ENCODE data around the gene COL4A3. TPM values are rescaled to one million over a fixed set of nuclear protein-coding genes. Genes with fewer than 3 reads are reported as not detected.
"Not testable (repeated sequence)": the region's sequence is repeated elsewhere in the genome, so short reads cannot be mapped to it uniquely, and the experiment has no call there.

Gene COL4A3
- total and polyA plus RNA-seq, 12 donors, result 0.22 to 53.6 (median 19.6) TPM

- intact Hi-C loops (cut with DNase I), result no loop called here
- peak in 5 of 7 donors; percentile 30 to 68 (median 39) for DNase-seq
- WGBS, 4 donors, result 0 to 5% (median 1%) methylated on average over 9 to 20 of the region's 20 CpGs
- H3K27me3 ChIP-seq, result no peaks in the 10 kb centered on the region
- H3K4me3 ChIP-seq, result peak overlapping the region; percentile 41 to 89 (median 67)
- peaks cover 0 to 6% of the 10 kb centered on the region in 2 donors for H3K4me1 ChIP-seq (replicated peaks in 1 of 2)
- no peak for TF ChIP-seq CTCF (IDR thresholded peaks at IDR 0.05)
- peak in 1 of 2 donors; percentile 44 for TF ChIP-seq POLR2A (IDR thresholded peaks at IDR 0.05)
- peak overlapping the region; percentile 80 to 92 (median 88) for H3K27ac ChIP-seq
- no peaks in the 10 kb centered on the region for H3K9me3 ChIP-seq (replicated peaks in 1 of 3)
- H3K36me3 ChIP-seq (replicated peaks in 1 of 2), result no peaks in the 10 kb centered on the region
These were observed 883 bp upstream of the COL4A3 start for GRCh38 chr2:227163485-227163997.

GRCh38 chr2:227164763-227165291, 403 bp downstream of the COL4A3 start:
- no peaks in the 10 kb centered on the region for H3K27me3 ChIP-seq
- intact Hi-C loops (cut with DNase I), result no loop called here
- WGBS, 4 donors, result 1 to 2% (median 2%) methylated on average over 18 to 38 of the region's 38 CpGs
- H3K9me3 ChIP-seq (replicated peaks in 1 of 3), result no peaks in the 10 kb centered on the region
- no peaks in the 10 kb centered on the region for H3K36me3 ChIP-seq (replicated peaks in 1 of 2)
- TF ChIP-seq CTCF (IDR thresholded peaks at IDR 0.05) (no peak), POLR2A (IDR thresholded peaks at IDR 0.05) (no peak)
- peak overlapping the region in 4 of 5 donors; percentile 87 to 92 (median 90) for H3K27ac ChIP-seq
- peak; percentile 65 to 84 (median 74) for DNase-seq
- peak overlapping the region; percentile 41 to 89 (median 77) for H3K4me3 ChIP-seq
- peaks cover 0 to 6% of the 10 kb centered on the region in 2 donors for H3K4me1 ChIP-seq (replicated peaks in 1 of 2)

- H3K36me3 ChIP-seq (replicated peaks in 1 of 2); H3K4me1 ChIP-seq (replicated peaks in 1 of 2); H3K27me3 ChIP-seq; H3K27ac ChIP-seq; intact Hi-C loops (cut with DNase I); DNase-seq; H3K4me3 ChIP-seq; H3K9me3 ChIP-seq (replicated peaks in 1 of 3): not testable (repeated sequence)
- 91 to 96% (median 93%) methylated on average over 11 of the region's 11 CpGs for WGBS, 4 donors
These were observed 7.4 kb downstream of the COL4A3 start for GRCh38 chr2:227171779-227172178.

- no peak for DNase-seq
- TF ChIP-seq CTCF (IDR thresholded peaks at IDR 0.05) (no peak), POLR2A (IDR thresholded peaks at IDR 0.05) (no peak)
These were observed 13.3 kb downstream of the COL4A3 start for GRCh38 chr2:227177592-227178336.

More at GRCh38 chr2:227177592-227178336, 13.3 kb downstream of the COL4A3 start:
- intact Hi-C loops (cut with DNase I), result no loop called here
- Histone ChIP-seq H3K27me3 (no peaks in the 10 kb centered on the region), H3K27ac (peak overlapping the region in 2 of 5 donors; percentile 14 to 40), H3K4me1 (replicated peaks in 1 of 2) (peaks cover 6 to 26% of the 10 kb centered on the region in 2 donors), H3K36me3 (replicated peaks in 1 of 2) (no peaks in the 10 kb centered on the region), H3K9me3 (replicated peaks in 1 of 3) (no peaks in the 10 kb centered on the region), H3K4me3 (no peak overlapping the region)
- 87 to 91% (median 89%) methylated on average over 12 of the region's 12 CpGs for WGBS, 4 donors

Data from adrenal gland (tissue), 12 donors.